ENCODE measurements around the gene KRT74.

Gene KRT74

DNA sequence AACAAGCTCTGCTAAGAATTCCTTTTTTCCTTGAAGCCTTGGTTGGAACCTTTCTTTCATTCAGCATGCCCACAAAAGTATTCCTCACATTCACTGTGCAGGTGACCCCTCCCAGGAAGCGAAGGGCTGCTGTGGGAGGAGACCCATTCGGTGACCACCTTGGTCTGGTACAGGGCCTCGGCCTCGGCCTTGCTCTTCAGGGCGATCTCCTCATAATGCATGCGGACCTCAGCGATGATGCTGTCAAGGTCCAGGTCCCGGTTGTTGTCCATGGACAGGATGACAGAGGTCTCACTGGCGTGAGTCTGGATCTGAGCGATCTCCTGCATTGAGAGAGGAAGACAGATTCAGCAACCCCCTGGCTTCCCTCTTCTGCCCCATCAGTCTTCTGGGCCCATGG lies 3.1 kb downstream of the KRT74 start:
- no peak for DNase-seq (ENCODE audit: low read depth)
- no peaks in the 10 kb centered on the region for H3K4me1 ChIP-seq (ENCODE audit: control insufficient read depth, insufficient read depth, low read length)
- H3K9ac ChIP-seq (ENCODE audit: low read length), result no peak overlapping the region
- H3K9me3 ChIP-seq (ENCODE audit: control insufficient read depth, low read length), result no peaks in the 10 kb centered on the region
- peaks cover 88% of the 10 kb centered on the region for H3K27me3 ChIP-seq (replicated peaks; ENCODE audit: control insufficient read depth, insufficient read depth, low read length)
- no peaks in the 10 kb centered on the region for H3K36me3 ChIP-seq (ENCODE audit: control insufficient read depth, insufficient read depth, low read length, severe bottlenecking)
- H3K4me3 ChIP-seq (ENCODE audit: low read length), result no peak overlapping the region

DNA sequence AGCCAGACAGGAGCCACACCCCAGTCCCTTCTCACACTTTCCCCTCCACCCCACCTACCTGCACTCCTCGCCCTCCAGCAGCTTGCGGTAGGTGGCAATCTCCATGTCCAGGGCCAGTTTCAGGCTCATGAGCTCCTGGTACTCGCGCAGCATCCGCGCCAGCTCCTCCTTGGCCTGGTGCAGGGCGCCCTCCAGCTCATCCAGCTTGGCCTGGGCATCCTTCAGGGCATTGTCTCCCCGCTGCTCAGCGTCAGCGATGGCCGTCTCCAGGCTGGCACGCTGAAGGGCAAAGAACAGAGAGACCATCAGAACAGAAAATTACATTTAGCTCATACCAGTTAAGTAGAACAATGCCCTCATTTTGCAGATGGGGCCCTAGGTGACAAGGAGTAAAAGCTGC lies 5.5 kb downstream of the KRT74 start:
- no peak for DNase-seq (ENCODE audit: low read depth)
- Histone ChIP-seq H3K9ac (ENCODE audit: low read length) (no peak overlapping the region), H3K4me3 (ENCODE audit: low read length) (no peak overlapping the region), H3K4me1 (ENCODE audit: control insufficient read depth, insufficient read depth, low read length) (no peaks in the 10 kb centered on the region), H3K27me3 (replicated peaks; ENCODE audit: control insufficient read depth, insufficient read depth, low read length) (peaks cover 93% of the 10 kb centered on the region), H3K9me3 (ENCODE audit: control insufficient read depth, low read length) (no peaks in the 10 kb centered on the region), H3K36me3 (ENCODE audit: control insufficient read depth, insufficient read depth, low read length, severe bottlenecking) (no peaks in the 10 kb centered on the region)

DNA sequence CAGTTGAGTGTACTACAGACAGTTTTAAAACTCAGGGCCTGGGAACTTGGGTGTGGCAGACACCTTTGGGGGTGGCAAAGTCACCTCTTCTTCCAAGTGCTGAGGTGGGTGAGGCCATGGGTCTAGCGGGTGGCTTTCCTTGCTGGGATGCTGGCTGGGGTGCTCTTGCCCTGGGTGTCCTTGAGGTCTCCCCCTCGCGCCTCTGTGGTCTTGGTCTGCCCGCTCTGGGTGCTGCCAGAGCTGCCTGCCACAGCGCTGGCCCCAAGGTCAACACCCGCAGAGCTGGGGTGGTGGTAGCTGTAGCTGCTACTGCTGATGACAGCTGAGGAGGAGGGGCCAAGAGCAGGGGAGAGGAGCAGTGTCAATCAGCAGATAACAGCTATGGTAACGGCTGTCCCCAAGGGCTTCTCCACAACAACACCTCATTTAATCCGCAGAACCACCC lies 6.8 kb downstream of the KRT74 start:
- H3K27me3 ChIP-seq (replicated peaks; ENCODE audit: control insufficient read depth, insufficient read depth, low read length), result peaks cover 89% of the 10 kb centered on the region
- H3K4me1 ChIP-seq (ENCODE audit: control insufficient read depth, insufficient read depth, low read length), result no peaks in the 10 kb centered on the region
- no peak for DNase-seq (ENCODE audit: low read depth)
- no peaks in the 10 kb centered on the region for H3K36me3 ChIP-seq (ENCODE audit: control insufficient read depth, insufficient read depth, low read length, severe bottlenecking)
- no peak overlapping the region for H3K4me3 ChIP-seq (ENCODE audit: low read length)
- no peak overlapping the region for H3K9ac ChIP-seq (ENCODE audit: low read length)
- no peaks in the 10 kb centered on the region for H3K9me3 ChIP-seq (ENCODE audit: control insufficient read depth, low read length)

DNA sequence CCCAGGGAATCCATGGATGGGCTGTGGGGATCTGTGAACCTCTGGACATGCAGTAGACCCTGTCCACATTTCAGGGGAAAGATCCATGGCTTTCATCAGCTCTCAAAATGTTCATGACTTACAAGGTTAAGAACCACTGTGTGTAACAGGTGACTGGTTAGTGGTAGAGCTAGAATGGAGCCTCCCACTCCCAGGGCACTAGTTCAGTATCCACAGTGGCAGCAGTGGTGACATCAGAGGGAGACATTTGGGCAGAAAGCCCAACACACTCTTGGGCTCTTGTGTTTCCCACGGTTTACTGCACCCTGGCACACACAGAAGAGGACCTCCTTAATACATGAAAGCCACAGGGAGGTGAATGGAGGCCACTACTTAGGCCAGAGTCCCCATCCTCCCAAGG lies 9.1 kb downstream of the KRT74 start:
- no peak for DNase-seq (ENCODE audit: low read depth)
- peaks cover 86% of the 10 kb centered on the region for H3K27me3 ChIP-seq (replicated peaks; ENCODE audit: control insufficient read depth, insufficient read depth, low read length)
- no peak overlapping the region for H3K9ac ChIP-seq (ENCODE audit: low read length)
- H3K4me3 ChIP-seq (ENCODE audit: low read length), result no peak overlapping the region
- H3K4me1 ChIP-seq (ENCODE audit: control insufficient read depth, insufficient read depth, low read length), result no peaks in the 10 kb centered on the region
- H3K36me3 ChIP-seq (ENCODE audit: control insufficient read depth, insufficient read depth, low read length, severe bottlenecking), result no peaks in the 10 kb centered on the region
- H3K9me3 ChIP-seq (ENCODE audit: control insufficient read depth, low read length), result no peaks in the 10 kb centered on the region

DNA sequence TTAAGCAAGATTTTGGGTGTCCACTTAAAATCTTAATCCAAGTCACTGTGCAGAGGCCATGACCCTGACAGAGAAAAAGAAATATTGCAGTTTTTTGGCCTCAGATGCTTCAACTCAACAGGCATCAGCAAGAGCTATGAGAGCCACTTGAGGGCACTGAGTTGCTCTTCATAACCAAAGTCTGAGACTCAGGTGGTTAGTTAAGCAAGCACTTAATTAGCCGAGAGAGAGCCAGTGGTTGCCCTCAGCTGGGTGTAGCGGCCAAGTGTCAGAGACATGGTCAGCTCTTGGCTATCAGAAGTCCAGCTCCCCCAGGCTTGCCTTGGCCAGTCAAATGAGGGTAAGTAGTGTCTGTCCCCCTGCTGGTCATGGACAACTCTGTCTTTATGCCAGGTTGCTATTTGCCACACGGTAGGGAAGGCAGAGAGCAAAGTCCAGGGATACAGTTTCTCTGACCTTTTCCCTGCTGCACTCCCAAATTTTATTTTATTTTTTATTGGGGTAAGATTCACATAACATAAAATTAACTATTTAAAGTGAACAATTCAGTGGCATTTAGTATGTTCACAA lies 11.7 kb downstream of the KRT74 start:
- H3K9me3 ChIP-seq (ENCODE audit: control insufficient read depth, low read length), result no peaks in the 10 kb centered on the region
- H3K4me3 ChIP-seq (ENCODE audit: low read length), result no peak overlapping the region
- no peak overlapping the region for H3K9ac ChIP-seq (ENCODE audit: low read length)
- H3K4me1 ChIP-seq (ENCODE audit: control insufficient read depth, insufficient read depth, low read length), result no peaks in the 10 kb centered on the region
- H3K36me3 ChIP-seq (ENCODE audit: control insufficient read depth, insufficient read depth, low read length, severe bottlenecking), result no peaks in the 10 kb centered on the region
- no peak for DNase-seq (ENCODE audit: low read depth)
- peaks cover 78% of the 10 kb centered on the region for H3K27me3 ChIP-seq (replicated peaks; ENCODE audit: control insufficient read depth, insufficient read depth, low read length)

DNA sequence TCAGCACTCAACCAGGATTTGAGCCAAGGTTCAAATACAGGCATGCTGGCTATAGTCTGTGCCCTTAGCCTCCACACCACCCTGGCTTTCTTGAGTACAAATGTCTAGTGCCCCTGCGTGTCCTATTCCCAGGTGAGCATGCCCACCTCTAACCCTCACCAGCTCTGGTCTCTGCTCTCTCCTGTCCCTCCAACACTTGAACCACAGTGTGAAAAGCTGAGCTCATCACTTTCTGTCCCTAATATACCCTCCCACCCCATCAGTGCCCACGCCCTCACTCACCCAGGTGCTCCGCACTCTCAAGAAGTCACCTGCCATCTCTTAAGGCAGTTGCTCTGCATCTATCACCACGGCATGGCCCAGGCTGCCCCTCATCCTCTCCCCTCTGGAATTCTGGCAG lies 13.7 kb downstream of the KRT74 start:
- DNase-seq (ENCODE audit: low read depth), result no peak
- H3K4me1 ChIP-seq (ENCODE audit: control insufficient read depth, insufficient read depth, low read length), result no peaks in the 10 kb centered on the region
- no peak overlapping the region for H3K4me3 ChIP-seq (ENCODE audit: low read length)
- H3K9ac ChIP-seq (ENCODE audit: low read length), result no peak overlapping the region
- H3K9me3 ChIP-seq (ENCODE audit: control insufficient read depth, low read length), result no peaks in the 10 kb centered on the region
- peaks cover 68% of the 10 kb centered on the region for H3K27me3 ChIP-seq (replicated peaks; ENCODE audit: control insufficient read depth, insufficient read depth, low read length)
- no peaks in the 10 kb centered on the region for H3K36me3 ChIP-seq (ENCODE audit: control insufficient read depth, insufficient read depth, low read length, severe bottlenecking)

DNA sequence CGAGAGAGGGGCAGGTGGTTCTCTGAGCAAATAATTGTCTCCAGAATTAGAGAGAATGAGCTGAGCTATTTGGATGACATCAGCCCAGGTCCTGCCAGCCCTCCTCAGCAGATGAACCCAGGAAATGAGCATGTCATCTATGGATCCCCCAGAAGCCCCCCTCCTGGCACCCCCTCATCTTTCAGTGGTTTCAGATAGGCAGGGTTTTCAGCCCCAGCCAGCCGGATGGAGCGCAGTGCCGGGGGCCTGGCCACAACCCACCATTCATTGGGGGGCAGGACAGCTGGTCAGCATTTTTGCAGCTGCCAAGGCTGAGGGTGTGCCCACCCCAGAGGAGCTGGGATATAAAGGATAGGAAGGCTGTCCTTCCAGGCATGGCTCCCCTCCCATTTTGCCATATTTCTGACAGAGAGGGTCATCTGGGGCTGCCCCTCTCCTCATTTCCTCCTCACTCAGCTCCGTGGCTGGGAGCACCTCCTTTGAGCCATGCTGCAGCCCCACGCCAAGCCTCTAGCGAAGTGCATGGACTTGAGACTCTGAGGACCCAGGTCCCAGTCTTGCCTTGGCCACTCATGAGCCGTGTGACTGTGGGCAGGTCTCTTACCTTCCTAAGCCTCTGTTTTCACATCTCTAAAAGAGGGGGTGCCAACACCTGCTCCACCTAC lies 14.7 kb downstream of the KRT74 start:
- Histone ChIP-seq H3K9ac (ENCODE audit: low read length) (no peak overlapping the region), H3K27me3 (replicated peaks; ENCODE audit: control insufficient read depth, insufficient read depth, low read length) (peaks cover 67% of the 10 kb centered on the region), H3K4me1 (ENCODE audit: control insufficient read depth, insufficient read depth, low read length) (no peaks in the 10 kb centered on the region), H3K36me3 (ENCODE audit: control insufficient read depth, insufficient read depth, low read length, severe bottlenecking) (no peaks in the 10 kb centered on the region), H3K4me3 (ENCODE audit: low read length) (no peak overlapping the region), H3K9me3 (ENCODE audit: control insufficient read depth, low read length) (no peaks in the 10 kb centered on the region)
- DNase-seq (ENCODE audit: low read depth), result no peak

DNA sequence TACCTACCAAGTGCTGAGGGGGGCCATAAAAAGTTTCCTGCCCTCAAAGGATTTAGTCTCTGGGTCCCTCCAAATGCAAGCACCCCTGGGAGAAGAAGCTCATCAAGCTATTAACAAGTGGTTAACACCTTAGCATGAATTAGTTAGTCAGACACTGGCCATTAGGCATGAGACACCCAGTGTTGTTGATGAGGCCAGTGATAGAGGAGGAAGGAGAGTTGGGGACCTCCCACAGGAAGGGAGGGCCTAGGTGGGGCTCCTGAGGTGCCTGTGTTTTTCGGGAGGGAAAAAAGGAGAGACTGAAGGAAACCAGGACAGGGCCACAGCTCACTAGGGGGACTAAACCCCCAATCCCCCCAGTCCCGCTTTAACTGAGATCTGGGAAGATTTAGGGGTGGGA lies 16.2 kb downstream of the KRT74 start:
- H3K4me1 ChIP-seq (ENCODE audit: control insufficient read depth, insufficient read depth, low read length), result no peaks in the 10 kb centered on the region
- H3K9me3 ChIP-seq (ENCODE audit: control insufficient read depth, low read length), result no peaks in the 10 kb centered on the region
- no peak overlapping the region for H3K9ac ChIP-seq (ENCODE audit: low read length)
- DNase-seq (ENCODE audit: low read depth), result no peak
- H3K4me3 ChIP-seq (ENCODE audit: low read length), result no peak overlapping the region
- H3K27me3 ChIP-seq (replicated peaks; ENCODE audit: control insufficient read depth, insufficient read depth, low read length), result peaks cover 72% of the 10 kb centered on the region
- H3K36me3 ChIP-seq (ENCODE audit: control insufficient read depth, insufficient read depth, low read length, severe bottlenecking), result no peaks in the 10 kb centered on the region

DNA sequence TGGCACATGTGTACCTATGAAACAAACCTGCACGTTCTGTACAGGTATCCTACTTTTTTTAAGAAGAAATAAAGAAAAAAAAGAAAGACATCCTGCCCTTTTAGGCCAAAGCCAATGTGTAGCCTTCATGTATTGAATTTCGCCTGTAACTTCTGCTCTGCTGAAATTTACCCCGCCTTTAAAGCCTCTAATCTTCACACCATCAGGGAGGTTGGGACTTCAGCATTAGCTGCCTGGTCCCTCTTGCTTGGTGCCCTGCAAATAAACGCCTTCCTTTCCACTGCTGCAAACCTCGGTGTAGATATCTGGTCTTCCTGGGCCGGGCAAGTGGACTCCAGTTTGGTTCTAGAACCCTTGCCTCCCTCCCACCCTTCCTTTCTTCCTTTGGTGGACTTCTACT lies 18.1 kb downstream of the KRT74 start:
- Histone ChIP-seq H3K9ac (ENCODE audit: low read length) (no peak overlapping the region), H3K4me3 (ENCODE audit: low read length) (no peak overlapping the region), H3K36me3 (ENCODE audit: control insufficient read depth, insufficient read depth, low read length, severe bottlenecking) (no peaks in the 10 kb centered on the region), H3K27me3 (replicated peaks; ENCODE audit: control insufficient read depth, insufficient read depth, low read length) (peaks cover 74% of the 10 kb centered on the region), H3K4me1 (ENCODE audit: control insufficient read depth, insufficient read depth, low read length) (no peaks in the 10 kb centered on the region), H3K9me3 (ENCODE audit: control insufficient read depth, low read length) (no peaks in the 10 kb centered on the region)
- DNase-seq (ENCODE audit: low read depth), result no peak

DNA sequence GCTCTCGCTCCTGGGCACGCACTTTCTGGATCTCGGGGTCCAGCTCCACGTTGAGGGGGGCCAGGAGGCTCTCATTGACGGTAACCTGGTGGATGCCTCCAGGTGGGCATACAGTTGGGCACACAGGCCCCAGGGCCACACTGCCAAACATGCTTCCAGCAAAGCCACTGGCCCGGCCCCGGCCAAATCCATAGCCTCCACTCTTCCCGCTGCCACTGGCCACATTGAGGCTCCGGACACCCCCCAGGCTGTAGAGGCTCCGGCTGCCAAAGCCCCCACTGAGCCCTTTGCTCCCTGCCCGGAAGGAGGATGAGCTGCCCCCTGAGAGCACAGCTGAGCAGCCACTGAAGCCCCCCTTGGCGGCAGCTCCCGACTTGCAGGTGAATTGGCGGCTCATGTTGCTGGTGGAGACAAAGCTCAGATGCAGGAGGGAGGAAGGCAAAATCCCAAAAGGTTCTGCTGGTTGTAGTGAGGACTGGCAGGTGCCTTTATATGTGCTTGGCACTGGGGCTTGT lies 20.9 kb downstream of the KRT74 start, which contains the start of gene KRT71:
KRT71 (minus strand) TSS at position 465 of the 515 bp plus-strand sequence; CDS start at position 397, 68 bp downstream.
- no peak within 1 kb of the TSS for H3K9ac ChIP-seq (ENCODE audit: low read length)
- no peak within 1 kb of the TSS for H3K4me3 ChIP-seq (ENCODE audit: low read length)
- H3K36me3 ChIP-seq (ENCODE audit: control insufficient read depth, insufficient read depth, low read length, severe bottlenecking), result no peaks in the 10 kb centered on the region
- DNase-seq (ENCODE audit: low read depth), result no peak
- no peaks in the 10 kb centered on the region for H3K4me1 ChIP-seq (ENCODE audit: control insufficient read depth, insufficient read depth, low read length)
- no peaks in the 10 kb centered on the region for H3K9me3 ChIP-seq (ENCODE audit: control insufficient read depth, low read length)
- peaks cover 79% of the 10 kb centered on the region for H3K27me3 ChIP-seq (replicated peaks; ENCODE audit: control insufficient read depth, insufficient read depth, low read length)

DNA sequence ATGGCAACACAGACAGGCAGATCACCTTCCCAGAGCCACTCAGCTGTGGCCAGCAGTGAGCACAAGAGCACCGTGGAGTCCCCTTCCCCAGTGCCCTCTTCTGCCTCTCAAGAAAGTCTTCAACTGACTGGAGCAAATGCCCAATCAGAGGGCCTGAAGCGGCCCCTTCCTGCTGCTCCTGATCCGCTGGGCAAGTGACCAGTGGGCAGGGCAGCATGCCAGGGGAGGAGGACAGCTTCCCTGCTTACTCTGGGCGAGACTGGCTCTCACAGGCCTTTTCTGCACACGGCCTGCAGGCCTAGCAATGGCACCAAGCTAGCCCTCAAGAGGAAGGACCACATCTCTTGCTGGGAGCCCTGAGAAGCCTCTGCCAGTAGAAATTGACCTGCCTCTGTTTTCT lies 21.6 kb downstream of the KRT74 start:
- H3K9me3 ChIP-seq (ENCODE audit: control insufficient read depth, low read length), result no peaks in the 10 kb centered on the region
- peaks cover 86% of the 10 kb centered on the region for H3K27me3 ChIP-seq (replicated peaks; ENCODE audit: control insufficient read depth, insufficient read depth, low read length)
- DNase-seq (ENCODE audit: low read depth), result no peak
- H3K36me3 ChIP-seq (ENCODE audit: control insufficient read depth, insufficient read depth, low read length, severe bottlenecking), result no peaks in the 10 kb centered on the region
- H3K4me3 ChIP-seq (ENCODE audit: low read length), result no peak overlapping the region
- no peaks in the 10 kb centered on the region for H3K4me1 ChIP-seq (ENCODE audit: control insufficient read depth, insufficient read depth, low read length)
- no peak overlapping the region for H3K9ac ChIP-seq (ENCODE audit: low read length)

All from adipocyte (in vitro differentiated cells).